Esophagus muscularis mucosa (tissue), 4 donors: ENCODE results near the gene MAP3K1.

ENCODE experiments used
- CTCF ChIP-seq, 3 experiments: fragments of 200-600 bp in 2 of 3; fragments of 450-650 bp in 1 of 3; sonication (generic) in 2 of 3; IDR thresholded peaks; one replicate each; pipeline ENCODE4 v1.5.1; 2017 to 2019; ENCODE audit warnings: antibody characterized with exemption in 3 of 3, mild to moderate bottlenecking in 2 of 3, moderate library complexity in 1 of 3
- EP300 ChIP-seq: sonication (generic); formaldehyde crosslinking; IDR thresholded peaks from one replicate; pipeline ENCODE4 v1.6.1; 2017; ENCODE audit warnings: antibody characterized with exemption
- POLR2A ChIP-seq: fragments of 450-650 bp; IDR thresholded peaks from one replicate; pipeline ENCODE4 v1.6.1; 2017; ENCODE audit warnings: antibody characterized with exemption, moderate library complexity, mild to moderate bottlenecking, low read depth
- POLR2AphosphoS5 ChIP-seq, 2 donors: sonication (generic); formaldehyde crosslinking; IDR thresholded peaks; one replicate each; pipeline ENCODE4 v1.6.1; 2017; ENCODE audit warnings: antibody characterized with exemption in 2 of 2

GRCh38 chr5:56858777-56859442 is 43.6 kb downstream of the MAP3K1 start:
- TF ChIP-seq CTCF (IDR thresholded peaks at IDR 0.05) (no peak), POLR2A (no peak), EP300 (no peak), POLR2AphosphoS5 (IDR thresholded peaks at IDR 0.05) (no peak)
